Mucosa of rectum (tissue), 2 donors: ENCODE measurements around the gene SLC25A51.
"Not testable (repeated sequence)": the region's sequence is repeated elsewhere in the genome, so short reads cannot be mapped to it uniquely, and the experiment has no call there.

Source experiments
- H3K27ac ChIP-seq, 2 donors: one replicate each; pipeline ENCODE4 v1.7.0; 2013; ENCODE audit warnings: inconsistent platforms in 2 of 2, low read depth in 2 of 2, low read length in 2 of 2
- H3K27me3 ChIP-seq, 2 donors: one replicate each; pipeline ENCODE4 v1.7.0; 2013; ENCODE audit warnings: low read length in 2 of 2; ENCODE audit not compliant: control insufficient read depth in 2 of 2, insufficient read depth in 2 of 2
- H3K36me3 ChIP-seq, 2 donors: one replicate each; pipeline ENCODE4 v1.7.0; 2013; ENCODE audit warnings: low read length in 2 of 2; ENCODE audit not compliant: control insufficient read depth in 2 of 2, insufficient read depth in 2 of 2
- H3K4me1 ChIP-seq, 2 donors: one replicate each; pipeline ENCODE4 v1.7.0; 2013; ENCODE audit warnings: low read length in 2 of 2, mild to moderate bottlenecking in 1 of 2; ENCODE audit not compliant: control insufficient read depth in 2 of 2, insufficient read depth in 2 of 2
- H3K4me3 ChIP-seq, 2 donors: one replicate each; pipeline ENCODE4 v1.7.0; 2013; ENCODE audit warnings: low read length in 2 of 2
- H3K9ac ChIP-seq, 2 donors: one replicate each; pipeline ENCODE4 v1.7.0; 2013; ENCODE audit warnings: low read length in 2 of 2, low read depth in 1 of 2, mild to moderate bottlenecking in 1 of 2
- H3K9me3 ChIP-seq, 2 donors: one replicate each; pipeline ENCODE4 v1.7.0; 2013; ENCODE audit warnings: low read length in 2 of 2; ENCODE audit not compliant: control insufficient read depth in 2 of 2
- donor health status: healthy.
- donor health status: Normal muscosa, but diverticular disease.

SLC25A51 gene

GRCh38 chr9:37904445-37905130 lies 661 bp upstream of the SLC25A51 start:
- Histone ChIP-seq H3K4me1 (peaks cover 17 to 21% of the 10 kb centered on the region in 2 donors), H3K9me3 (no peaks in the 10 kb centered on the region), H3K36me3 (no peaks in the 10 kb centered on the region), H3K27me3 (no peaks in the 10 kb centered on the region), H3K27ac (peak overlapping the region; percentile 82 to 89), H3K9ac (peak overlapping the region; percentile 63 to 82), H3K4me3 (peak overlapping the region; percentile 85 to 86)

GRCh38 chr9:37902796-37903646 lies 906 bp downstream of the SLC25A51 start:
- Histone ChIP-seq H3K4me1 (peaks cover 17 to 21% of the 10 kb centered on the region in 2 donors), H3K4me3 (peak overlapping the region; percentile 85 to 86), H3K36me3 (peaks cover 8 to 9% of the 10 kb centered on the region in 2 donors), H3K27me3 (no peaks in the 10 kb centered on the region), H3K9me3 (no peaks in the 10 kb centered on the region), H3K27ac (peak overlapping the region; percentile 82 to 89), H3K9ac (peak overlapping the region; percentile 63 to 82)

DNA sequence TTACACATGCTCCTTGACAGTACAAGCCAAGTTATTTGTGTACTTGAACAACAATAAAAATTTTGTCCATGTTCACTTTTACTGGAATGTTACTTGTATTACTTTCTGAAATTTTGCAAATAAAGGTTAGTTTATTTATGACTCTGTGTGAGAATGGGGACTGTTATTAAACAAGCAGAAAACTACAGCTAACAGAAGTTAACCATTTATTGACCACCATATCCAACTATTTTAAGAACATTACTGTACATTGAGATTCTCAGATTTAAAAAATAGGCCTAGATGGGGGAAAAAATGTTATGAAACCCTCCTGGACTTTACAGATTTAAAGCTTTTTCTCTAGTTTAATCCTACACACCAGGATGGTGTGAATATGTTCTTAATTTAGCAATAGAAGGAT lies 1.8 kb downstream of the SLC25A51 start:
- Histone ChIP-seq H3K4me3 (no peak overlapping the region), H3K9ac (peak overlapping the region in 1 of 2 donors; percentile 36), H3K27ac (no peak overlapping the region), H3K4me1 (peaks cover 17 to 21% of the 10 kb centered on the region in 2 donors), H3K9me3 (no peaks in the 10 kb centered on the region), H3K27me3 (no peaks in the 10 kb centered on the region), H3K36me3 (peaks cover 8 to 9% of the 10 kb centered on the region in 2 donors)

GRCh38 chr9:37899041-37899440 lies 4.9 kb downstream of the SLC25A51 start:
- H3K4me3 ChIP-seq: no peak overlapping the region
- H3K36me3 ChIP-seq: peaks cover 24 to 31% of the 10 kb centered on the region in 2 donors
- H3K4me1 ChIP-seq: peaks cover 10 to 11% of the 10 kb centered on the region in 2 donors
- H3K9ac ChIP-seq: no peak overlapping the region
- H3K27ac ChIP-seq: no peak overlapping the region
- H3K27me3 ChIP-seq: no peaks in the 10 kb centered on the region
- H3K9me3 ChIP-seq: no peaks in the 10 kb centered on the region

DNA sequence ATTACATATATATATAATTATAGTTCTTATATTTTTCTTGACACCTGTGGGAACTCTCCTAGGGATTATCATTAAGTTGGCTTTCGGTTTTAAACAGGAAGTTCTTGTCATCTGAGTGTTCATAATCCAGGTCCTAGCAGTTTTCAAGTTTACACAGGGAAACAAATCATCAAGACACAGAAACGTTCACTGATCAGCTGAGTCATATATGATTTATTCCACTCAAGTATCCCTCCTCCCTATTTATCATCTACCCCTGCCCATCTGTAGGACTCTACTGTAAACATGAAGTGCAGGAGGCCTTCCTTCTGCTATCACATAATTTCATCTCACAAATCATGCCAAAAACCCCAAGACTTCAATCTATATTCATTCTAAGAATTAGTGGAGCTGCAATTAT lies 6.3 kb downstream of the SLC25A51 start:
- Histone ChIP-seq H3K27ac (no peak overlapping the region), H3K9ac (no peak overlapping the region), H3K9me3 (no peaks in the 10 kb centered on the region), H3K4me3 (no peak overlapping the region), H3K27me3 (no peaks in the 10 kb centered on the region), H3K36me3 (peaks cover 27 to 41% of the 10 kb centered on the region in 2 donors), H3K4me1 (peaks cover 4% of the 10 kb centered on the region in 2 donors)

DNA sequence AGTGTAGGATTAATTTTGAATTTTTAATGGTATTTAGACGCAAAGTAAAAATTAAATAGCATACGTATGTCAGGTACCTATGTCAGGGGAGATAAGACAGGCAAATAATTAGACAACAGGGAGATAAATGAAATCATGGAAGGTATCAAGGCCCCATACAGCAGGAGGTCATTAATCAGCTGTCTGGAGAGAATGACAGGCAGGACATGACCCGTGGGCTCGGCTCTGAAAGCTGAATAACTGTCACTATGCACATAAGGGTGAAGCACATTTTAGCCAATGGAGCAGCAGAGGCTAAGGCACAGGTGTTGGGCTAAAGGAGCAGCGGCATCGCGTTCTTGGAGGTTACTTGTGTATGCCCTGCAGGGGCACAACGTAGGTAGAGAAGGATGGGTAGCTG lies 11.9 kb downstream of the SLC25A51 start:
- Histone ChIP-seq H3K36me3 (peaks cover 32 to 37% of the 10 kb centered on the region in 2 donors), H3K4me3 (no peak overlapping the region), H3K27ac (no peak overlapping the region), H3K9me3 (no peaks in the 10 kb centered on the region), H3K9ac (no peak overlapping the region), H3K4me1 (no peaks in the 10 kb centered on the region), H3K27me3 (no peaks in the 10 kb centered on the region)

DNA sequence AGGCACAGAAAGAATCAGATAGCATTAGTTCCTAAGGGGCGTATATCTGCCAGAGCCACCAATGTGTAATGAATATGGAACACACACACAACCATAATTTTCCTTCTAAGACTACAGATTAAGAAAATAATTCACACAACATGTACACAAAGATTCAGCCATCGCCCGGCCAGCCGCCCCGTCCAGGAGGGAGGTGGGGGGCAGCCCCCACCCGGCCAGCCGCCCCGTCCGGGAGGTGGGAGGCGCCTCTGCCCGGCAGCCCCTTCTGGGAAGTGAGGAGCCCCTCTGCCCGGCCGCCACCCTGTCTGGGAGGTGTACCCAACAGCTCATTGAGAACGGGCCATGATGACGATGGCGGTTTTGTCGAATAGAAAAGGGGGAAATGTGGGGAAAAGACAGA lies 12.9 kb downstream of the SLC25A51 start:
- H3K9ac ChIP-seq, H3K4me3 ChIP-seq, H3K27ac ChIP-seq, H3K9me3 ChIP-seq, H3K4me1 ChIP-seq, H3K27me3 ChIP-seq: not testable (repeated sequence)
- H3K36me3 ChIP-seq: peaks cover 27 to 28% of the 10 kb centered on the region in 2 donors

DNA sequence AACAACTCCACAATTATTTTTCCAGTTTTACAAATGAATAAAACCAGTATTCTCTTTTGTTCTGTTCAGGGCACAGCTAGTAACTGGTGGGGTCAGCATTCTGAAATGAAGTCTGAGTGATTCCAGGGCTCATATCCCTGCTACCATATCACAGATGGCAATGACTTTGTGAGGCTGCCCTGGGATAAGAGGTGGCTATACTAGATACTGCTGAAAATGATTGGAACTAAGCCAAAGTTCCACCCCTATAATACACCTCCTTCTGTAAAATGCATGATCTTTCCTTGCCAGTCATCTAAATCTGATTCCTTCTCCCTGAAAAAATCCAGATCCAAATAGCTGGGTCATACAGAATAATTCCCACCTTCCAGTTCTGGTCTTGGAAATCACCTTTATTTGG lies 14.4 kb downstream of the SLC25A51 start:
- Histone ChIP-seq H3K9ac (no peak overlapping the region), H3K27me3 (no peaks in the 10 kb centered on the region), H3K9me3 (no peaks in the 10 kb centered on the region), H3K4me3 (no peak overlapping the region), H3K27ac (no peak overlapping the region), H3K4me1 (no peaks in the 10 kb centered on the region), H3K36me3 (peaks cover 16 to 20% of the 10 kb centered on the region in 2 donors)

DNA sequence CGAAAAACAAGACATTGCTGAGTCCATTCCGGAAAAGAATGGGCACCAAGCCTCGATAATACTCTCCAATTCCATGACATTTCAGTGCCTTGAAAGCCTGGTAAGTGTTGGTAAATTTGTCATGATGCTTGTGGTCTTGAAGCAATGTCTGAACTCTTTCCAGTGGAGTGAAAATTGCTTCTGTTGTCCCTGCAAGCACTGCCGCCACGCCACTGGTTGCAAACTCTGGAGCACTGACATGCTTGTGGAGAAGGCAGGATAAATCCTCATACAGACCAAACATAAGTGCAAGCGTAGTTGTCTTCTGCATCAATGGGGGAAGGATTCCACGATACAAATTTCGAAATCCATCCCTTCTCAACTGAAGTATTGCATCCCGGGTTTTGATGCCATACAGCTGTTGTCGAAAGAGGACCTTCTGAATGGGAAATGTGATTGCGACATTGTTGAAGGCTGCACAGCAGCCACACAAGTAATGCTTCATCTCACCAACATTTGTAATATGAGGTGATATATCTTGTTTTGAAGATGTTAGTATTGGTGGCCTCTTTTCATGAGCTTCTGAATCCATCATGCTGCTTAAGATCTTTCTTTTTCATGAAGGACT lies 15.8 kb downstream of the SLC25A51 start:
- H3K4me1 ChIP-seq, H3K9ac ChIP-seq, H3K27ac ChIP-seq, H3K9me3 ChIP-seq, H3K4me3 ChIP-seq, H3K27me3 ChIP-seq: not testable (repeated sequence)
- peaks cover 11 to 13% of the 10 kb centered on the region in 2 donors for H3K36me3 ChIP-seq

GRCh38 chr9:37880916-37881479 lies 22.9 kb downstream of the SLC25A51 start:
- Histone ChIP-seq H3K4me3 (no peak overlapping the region), H3K9me3 (peaks cover 0 to 3% of the 10 kb centered on the region in 2 donors), H3K27me3 (no peaks in the 10 kb centered on the region), H3K4me1 (no peaks in the 10 kb centered on the region), H3K36me3 (peaks cover 7 to 16% of the 10 kb centered on the region in 2 donors), H3K27ac (no peak overlapping the region), H3K9ac (no peak overlapping the region)
